ENCODE data around the gene HPCAL1.

DNA sequence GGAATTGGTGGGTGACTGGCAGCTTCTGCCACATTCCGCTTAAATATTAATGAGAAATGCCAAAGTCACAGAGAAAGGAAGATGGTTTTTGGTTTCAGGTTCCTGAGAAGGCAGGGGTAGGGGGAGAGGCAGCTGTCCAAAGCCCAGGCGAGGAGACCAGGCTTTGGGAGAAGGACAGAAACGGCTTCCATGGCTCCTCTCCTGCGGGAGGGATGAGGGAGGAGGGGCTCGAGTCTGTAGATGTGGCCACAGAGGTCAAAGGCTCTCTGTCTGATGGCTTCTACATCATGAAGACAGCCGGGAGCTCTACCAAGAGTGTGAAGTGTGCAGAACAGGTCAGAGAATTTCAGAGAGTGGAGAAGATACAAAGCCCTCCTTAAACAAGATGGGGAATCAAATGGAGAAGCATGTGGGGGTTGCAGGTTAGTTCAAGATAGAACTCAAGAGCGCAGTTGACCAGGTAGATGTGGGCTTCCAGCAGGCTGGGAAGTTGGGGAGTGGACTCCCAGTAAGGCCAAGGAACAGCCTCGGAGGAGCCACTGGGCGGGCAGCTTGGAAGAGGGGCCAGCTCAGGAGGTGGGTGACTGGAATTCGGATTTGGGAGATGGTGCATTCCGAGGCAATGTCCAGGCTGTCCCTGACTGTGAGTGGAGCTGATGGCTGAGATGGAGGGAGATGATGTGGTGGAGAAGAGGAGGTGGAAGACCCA is 23.8 kb upstream of the HPCAL1 start:
- TF ChIP-seq, protein P1, sequence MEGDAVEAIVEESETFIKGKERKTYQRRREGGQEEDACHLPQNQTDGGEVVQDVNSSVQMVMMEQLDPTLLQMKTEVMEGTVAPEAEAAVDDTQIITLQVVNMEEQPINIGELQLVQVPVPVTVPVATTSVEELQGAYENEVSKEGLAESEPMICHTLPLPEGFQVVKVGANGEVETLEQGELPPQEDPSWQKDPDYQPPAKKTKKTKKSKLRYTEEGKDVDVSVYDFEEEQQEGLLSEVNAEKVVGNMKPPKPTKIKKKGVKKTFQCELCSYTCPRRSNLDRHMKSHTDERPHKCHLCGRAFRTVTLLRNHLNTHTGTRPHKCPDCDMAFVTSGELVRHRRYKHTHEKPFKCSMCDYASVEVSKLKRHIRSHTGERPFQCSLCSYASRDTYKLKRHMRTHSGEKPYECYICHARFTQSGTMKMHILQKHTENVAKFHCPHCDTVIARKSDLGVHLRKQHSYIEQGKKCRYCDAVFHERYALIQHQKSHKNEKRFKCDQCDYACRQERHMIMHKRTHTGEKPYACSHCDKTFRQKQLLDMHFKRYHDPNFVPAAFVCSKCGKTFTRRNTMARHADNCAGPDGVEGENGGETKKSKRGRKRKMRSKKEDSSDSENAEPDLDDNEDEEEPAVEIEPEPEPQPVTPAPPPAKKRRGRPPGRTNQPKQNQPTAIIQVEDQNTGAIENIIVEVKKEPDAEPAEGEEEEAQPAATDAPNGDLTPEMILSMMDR (IDR thresholded peaks at IDR 0.05), result no peak
- TF ChIP-seq POLR2A (IDR thresholded peaks at IDR 0.05), result no peak

All from right lobe of liver (tissue), 4 donors.